ENCODE data around the gene LYPD5. TPM values are rescaled to one million over a fixed set of nuclear protein-coding genes. Genes with fewer than 3 reads are reported as not detected.

The LYPD5 gene
- total and polyA plus RNA-seq, 2 donors from 2014 or later = 1.8 to 4.2 TPM

DNA sequence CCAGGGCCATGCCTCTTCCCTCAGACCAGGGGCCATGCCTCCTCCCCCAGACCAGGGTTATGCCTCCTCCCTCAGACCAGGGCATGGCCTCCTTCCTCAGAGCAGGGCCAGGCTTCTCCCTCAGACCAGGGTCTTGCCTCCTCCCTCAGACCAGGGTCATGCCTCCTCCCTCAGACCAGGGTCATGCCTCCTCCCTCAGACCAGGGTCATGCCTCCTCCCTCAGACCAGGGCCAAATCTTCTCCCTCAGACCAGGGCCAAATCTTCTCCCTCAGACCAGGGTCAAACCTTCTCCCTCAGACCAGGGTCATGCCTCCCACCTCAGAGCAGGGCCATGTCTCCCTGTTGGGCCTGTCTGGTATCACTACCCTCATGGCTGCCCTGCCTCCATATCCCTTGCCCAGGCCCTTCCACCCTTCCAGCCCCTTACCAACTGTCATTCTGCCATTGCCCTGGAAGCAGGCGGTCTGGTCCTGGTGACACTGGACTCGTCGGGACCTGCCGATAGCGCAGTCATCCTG, 4.2 kb downstream of the LYPD5 start:
- intact Hi-C loops (cut with DNase I) = no loop called here
- Histone ChIP-seq H3K36me3 (ENCODE audit: control insufficient read depth in 2 of 3, insufficient read depth in 3 of 3, low read length in 3 of 3) (no peaks in the 10 kb centered on the region), H3K27me3 (ENCODE audit: control insufficient read depth, insufficient read depth, low read length) (peaks cover 4% of the 10 kb centered on the region), H3K4me1 (ENCODE audit: control insufficient read depth in 2 of 3, insufficient read depth in 2 of 3, low read depth in 1 of 3, low read length in 3 of 3) (peaks cover 0 to 9% (median 0%) of the 10 kb centered on the region in 3 donors), H3K27ac (ENCODE audit: low read depth in 2 of 2, low read length in 2 of 2) (no peak overlapping the region), H3K9ac (ENCODE audit: low read length in 3 of 3) (no peak overlapping the region), H3K4me3 (ENCODE audit: low read length in 3 of 3) (peak overlapping the region in 1 of 3 donors; percentile 48), H3K9me3 (ENCODE audit: control insufficient read depth in 2 of 3, insufficient read depth in 1 of 3, low read length in 3 of 3) (peaks cover 0 to 3% (median 0%) of the 10 kb centered on the region in 3 donors)
- FAIRE-seq = no peak
- no peak for DNase-seq
- TF ChIP-seq, protein P1, sequence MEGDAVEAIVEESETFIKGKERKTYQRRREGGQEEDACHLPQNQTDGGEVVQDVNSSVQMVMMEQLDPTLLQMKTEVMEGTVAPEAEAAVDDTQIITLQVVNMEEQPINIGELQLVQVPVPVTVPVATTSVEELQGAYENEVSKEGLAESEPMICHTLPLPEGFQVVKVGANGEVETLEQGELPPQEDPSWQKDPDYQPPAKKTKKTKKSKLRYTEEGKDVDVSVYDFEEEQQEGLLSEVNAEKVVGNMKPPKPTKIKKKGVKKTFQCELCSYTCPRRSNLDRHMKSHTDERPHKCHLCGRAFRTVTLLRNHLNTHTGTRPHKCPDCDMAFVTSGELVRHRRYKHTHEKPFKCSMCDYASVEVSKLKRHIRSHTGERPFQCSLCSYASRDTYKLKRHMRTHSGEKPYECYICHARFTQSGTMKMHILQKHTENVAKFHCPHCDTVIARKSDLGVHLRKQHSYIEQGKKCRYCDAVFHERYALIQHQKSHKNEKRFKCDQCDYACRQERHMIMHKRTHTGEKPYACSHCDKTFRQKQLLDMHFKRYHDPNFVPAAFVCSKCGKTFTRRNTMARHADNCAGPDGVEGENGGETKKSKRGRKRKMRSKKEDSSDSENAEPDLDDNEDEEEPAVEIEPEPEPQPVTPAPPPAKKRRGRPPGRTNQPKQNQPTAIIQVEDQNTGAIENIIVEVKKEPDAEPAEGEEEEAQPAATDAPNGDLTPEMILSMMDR (IDR thresholded peaks at IDR 0.05; ENCODE audit: borderline replicate concordance, extremely low read depth, insufficient read depth) = no peak

DNA sequence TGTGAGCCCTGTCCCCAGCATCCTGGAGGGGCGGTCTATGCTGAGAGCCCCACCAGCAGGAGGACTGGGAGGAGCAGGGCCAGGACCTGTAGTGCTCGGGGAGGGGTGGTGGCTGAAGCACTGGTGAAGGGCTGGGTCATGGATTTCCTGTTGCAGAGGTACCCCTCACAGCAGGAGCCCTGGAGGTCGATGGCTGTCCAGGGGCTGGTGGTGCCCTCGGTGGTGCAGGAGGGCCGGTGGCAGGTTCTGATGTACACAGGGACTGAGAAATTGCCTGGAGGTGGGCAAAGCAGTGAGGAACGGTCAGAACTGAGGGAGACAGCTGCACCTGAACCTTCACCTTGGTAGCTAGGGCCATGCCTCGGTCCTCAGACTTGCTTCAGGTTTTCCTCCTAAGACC, 4.7 kb downstream of the LYPD5 start:
- TF ChIP-seq, protein P1 (IDR thresholded peaks at IDR 0.05; ENCODE audit: borderline replicate concordance, extremely low read depth, insufficient read depth) = no peak
- no peak overlapping the region for H3K27ac ChIP-seq (ENCODE audit: low read depth in 2 of 2, low read length in 2 of 2)
- H3K4me3 ChIP-seq (ENCODE audit: low read length in 3 of 3) = no peak overlapping the region
- H3K27me3 ChIP-seq (ENCODE audit: control insufficient read depth, insufficient read depth, low read length) = peaks cover 4% of the 10 kb centered on the region
- peaks cover 0 to 3% (median 0%) of the 10 kb centered on the region in 3 donors for H3K9me3 ChIP-seq (ENCODE audit: control insufficient read depth in 2 of 3, insufficient read depth in 1 of 3, low read length in 3 of 3)
- no peak for DNase-seq
- intact Hi-C loops (cut with DNase I) = no loop called here
- no peaks in the 10 kb centered on the region for H3K36me3 ChIP-seq (ENCODE audit: control insufficient read depth in 2 of 3, insufficient read depth in 3 of 3, low read length in 3 of 3)
- no peak for FAIRE-seq
- peaks cover 0 to 9% (median 0%) of the 10 kb centered on the region in 3 donors for H3K4me1 ChIP-seq (ENCODE audit: control insufficient read depth in 2 of 3, insufficient read depth in 2 of 3, low read depth in 1 of 3, low read length in 3 of 3)
- no peak overlapping the region for H3K9ac ChIP-seq (ENCODE audit: low read length in 3 of 3)

DNA sequence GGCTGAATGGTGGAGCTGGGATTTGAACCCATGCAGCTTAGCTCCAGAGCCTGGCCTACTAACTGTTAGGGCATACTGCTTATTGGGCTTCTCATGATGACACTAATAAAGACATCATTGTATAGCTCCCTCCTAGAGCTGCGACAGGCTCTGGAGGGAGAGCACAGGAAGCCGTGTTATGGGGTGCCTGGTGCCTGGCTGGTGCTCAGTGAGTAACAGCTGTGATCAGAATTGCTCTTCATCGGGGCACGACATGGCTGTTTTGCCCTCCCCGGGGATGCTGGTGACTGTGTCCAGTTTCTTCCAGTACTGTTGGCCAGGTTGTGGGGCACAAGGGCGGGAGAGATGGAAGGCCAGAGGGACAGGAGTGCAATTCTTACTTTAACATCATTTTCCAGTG, 5.1 kb downstream of the LYPD5 start:
- Histone ChIP-seq H3K27me3 (ENCODE audit: control insufficient read depth, insufficient read depth, low read length) (peaks cover 4% of the 10 kb centered on the region), H3K27ac (ENCODE audit: low read depth in 2 of 2, low read length in 2 of 2) (no peak overlapping the region), H3K4me3 (ENCODE audit: low read length in 3 of 3) (no peak overlapping the region), H3K9me3 (ENCODE audit: control insufficient read depth in 2 of 3, insufficient read depth in 1 of 3, low read length in 3 of 3) (peaks cover 0 to 3% (median 0%) of the 10 kb centered on the region in 3 donors), H3K4me1 (ENCODE audit: control insufficient read depth in 2 of 3, insufficient read depth in 2 of 3, low read depth in 1 of 3, low read length in 3 of 3) (peaks cover 0 to 9% (median 0%) of the 10 kb centered on the region in 3 donors), H3K36me3 (ENCODE audit: control insufficient read depth in 2 of 3, insufficient read depth in 3 of 3, low read length in 3 of 3) (no peaks in the 10 kb centered on the region), H3K9ac (ENCODE audit: low read length in 3 of 3) (no peak overlapping the region)
- intact Hi-C loops (cut with DNase I) = no loop called here
- DNase-seq (no peak), FAIRE-seq (no peak)
- TF ChIP-seq, protein P1 (IDR thresholded peaks at IDR 0.05; ENCODE audit: borderline replicate concordance, extremely low read depth, insufficient read depth) = no peak

DNA sequence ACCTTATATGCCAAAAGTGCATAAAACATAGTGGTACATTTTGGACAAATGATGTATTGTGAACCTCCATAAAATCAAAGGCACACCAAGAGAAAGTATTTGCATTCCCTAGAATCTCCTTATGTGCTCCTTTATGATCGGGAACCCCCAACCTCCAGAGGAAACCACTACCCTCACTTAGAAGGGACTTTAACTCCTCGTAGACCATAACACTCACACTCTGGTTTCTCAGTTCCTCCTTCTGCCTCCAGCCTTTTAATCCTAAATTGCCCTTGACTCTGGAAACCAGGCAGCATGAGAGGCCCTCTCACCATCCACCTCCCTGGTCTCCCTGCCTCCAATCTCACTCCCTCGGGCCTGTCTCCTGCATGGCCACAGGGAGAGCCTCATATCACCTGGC, 11.7 kb downstream of the LYPD5 start:
- TF ChIP-seq, protein P1 (IDR thresholded peaks at IDR 0.05; ENCODE audit: borderline replicate concordance, extremely low read depth, insufficient read depth) = no peak
- Histone ChIP-seq H3K36me3 (ENCODE audit: control insufficient read depth in 2 of 3, insufficient read depth in 3 of 3, low read length in 3 of 3) (no peaks in the 10 kb centered on the region), H3K27me3 (ENCODE audit: control insufficient read depth, insufficient read depth, low read length) (no peaks in the 10 kb centered on the region), H3K9me3 (ENCODE audit: control insufficient read depth in 2 of 3, insufficient read depth in 1 of 3, low read length in 3 of 3) (peaks cover 0 to under 1% (median 0%) of the 10 kb centered on the region in 3 donors), H3K27ac (ENCODE audit: low read depth in 2 of 2, low read length in 2 of 2) (no peak overlapping the region), H3K4me3 (ENCODE audit: low read length in 3 of 3) (no peak overlapping the region), H3K4me1 (ENCODE audit: control insufficient read depth in 2 of 3, insufficient read depth in 2 of 3, low read depth in 1 of 3, low read length in 3 of 3) (no peaks in the 10 kb centered on the region), H3K9ac (ENCODE audit: low read length in 3 of 3) (no peak overlapping the region)
- intact Hi-C loops (cut with DNase I) = no loop called here
- no peak for DNase-seq
- FAIRE-seq = no peak

Data from kidney (tissue), 14 donors.